ENCODE data around the gene RGL1.
A peak's percentile ranks its signal among the peaks of the same experiment; 100 is the strongest.

Gene RGL1

GRCh38 chr1:183787704-183788103 is 17.2 kb upstream of the RGL1 start:
- DNase-seq = no peak

GRCh38 chr1:183791319-183791718 is 13.6 kb upstream of the RGL1 start:
- DNase-seq = no peak

GRCh38 chr1:183792300-183792699 is 12.6 kb upstream of the RGL1 start:
- no peak for DNase-seq

- DNase-seq = no peak
Measured at GRCh38 chr1:183794088-183794487, 10.8 kb upstream of the RGL1 start.

GRCh38 chr1:183800449-183800848 is 4.5 kb upstream of the RGL1 start:
- DNase-seq = no peak

- DNase-seq = no peak
Measured at GRCh38 chr1:183801649-183802048, 3.3 kb upstream of the RGL1 start.

GRCh38 chr1:183804387-183804786 is 533 bp upstream of the RGL1 start:
- no peak for DNase-seq

GRCh38 chr1:183806125-183806524 is 1.2 kb downstream of the RGL1 start:
- DNase-seq = no peak

GRCh38 chr1:183806675-183807074 is 1.8 kb downstream of the RGL1 start:
- no peak for DNase-seq

GRCh38 chr1:183807549-183808168 is 2.7 kb downstream of the RGL1 start:
- DNase-seq = no peak

- no peak for DNase-seq
Measured at GRCh38 chr1:183808296-183809027, 3.5 kb downstream of the RGL1 start.

GRCh38 chr1:183810121-183810520 is 5.2 kb downstream of the RGL1 start:
- no peak for DNase-seq

GRCh38 chr1:183810756-183811544 is 6.0 kb downstream of the RGL1 start:
- no peak for DNase-seq

- no peak for DNase-seq
Measured at GRCh38 chr1:183812128-183812527, 7.2 kb downstream of the RGL1 start.

GRCh38 chr1:183812686-183813569 is 8.0 kb downstream of the RGL1 start:
- DNase-seq = no peak

GRCh38 chr1:183814121-183814681 is 9.3 kb downstream of the RGL1 start:
- no peak for DNase-seq

- no peak for DNase-seq
Measured at GRCh38 chr1:183816110-183816509, 11.2 kb downstream of the RGL1 start.

- peak in 3 of 6 experiments; percentile 40 to 60 (median 47) for DNase-seq
Measured at GRCh38 chr1:183817576-183818288, 12.8 kb downstream of the RGL1 start.

- no peak for DNase-seq
Measured at GRCh38 chr1:183819059-183819458, 14.1 kb downstream of the RGL1 start.

GRCh38 chr1:183821309-183821888 is 16.5 kb downstream of the RGL1 start:
- DNase-seq = no peak

- no peak for DNase-seq
Measured at GRCh38 chr1:183821889-183822611, 17.1 kb downstream of the RGL1 start.

Measured in stimulated activated naive CD4-positive, alpha-beta T cell (primary cell).